ENCODE measurements around the gene CHCHD6.

DNA sequence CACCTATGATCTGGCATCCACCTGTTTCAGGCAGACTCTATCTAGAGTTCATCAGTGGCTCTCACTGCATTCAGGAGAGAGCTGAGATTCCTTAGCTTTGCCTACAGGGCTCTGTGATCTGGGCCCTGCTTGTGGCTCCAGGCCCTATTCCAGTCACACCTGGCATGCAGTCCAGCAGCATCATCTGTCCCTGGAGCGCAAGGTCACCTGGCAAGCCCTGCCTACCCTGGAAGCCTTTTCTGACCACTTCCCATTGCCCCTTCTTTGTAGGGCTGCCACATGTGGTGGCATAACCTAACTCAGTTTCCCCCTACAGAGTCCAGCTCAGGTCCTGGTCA is 163.8 kb downstream of the CHCHD6 start:
- TF ChIP-seq CTCF (conservative IDR thresholded peaks at IDR 0.05 in 1 of 2, IDR thresholded peaks at IDR 0.05 in 1 of 2; ENCODE audit: extremely low read depth in 1 of 2, insufficient read depth in 1 of 2, low read depth in 1 of 2, low read length in 2 of 2), result no peak
- TF ChIP-seq EZH2 (IDR thresholded peaks at IDR 0.05; ENCODE audit: borderline replicate concordance, low read length), result no peak

All from mammary epithelial cell (primary cell).